Urothelium cell line (cell line): ENCODE measurements around the gene FLAD1.
"Not testable (repeated sequence)": the region's sequence is repeated elsewhere in the genome, so short reads cannot be mapped to it uniquely, and the experiment has no call there.

ENCODE experiments used
- DNase-seq: peaks from one replicate; pipeline ENCODE4 v3.0.0; 2011; ENCODE audit warnings: low spot score, mixed read lengths
- FAIRE-seq: peaks from 2 replicates; lab custom pipeline; 2011; peaks lifted over from hg19 to GRCh38; lab: Jason Lieb, UNC

The FLAD1 gene

DNA sequence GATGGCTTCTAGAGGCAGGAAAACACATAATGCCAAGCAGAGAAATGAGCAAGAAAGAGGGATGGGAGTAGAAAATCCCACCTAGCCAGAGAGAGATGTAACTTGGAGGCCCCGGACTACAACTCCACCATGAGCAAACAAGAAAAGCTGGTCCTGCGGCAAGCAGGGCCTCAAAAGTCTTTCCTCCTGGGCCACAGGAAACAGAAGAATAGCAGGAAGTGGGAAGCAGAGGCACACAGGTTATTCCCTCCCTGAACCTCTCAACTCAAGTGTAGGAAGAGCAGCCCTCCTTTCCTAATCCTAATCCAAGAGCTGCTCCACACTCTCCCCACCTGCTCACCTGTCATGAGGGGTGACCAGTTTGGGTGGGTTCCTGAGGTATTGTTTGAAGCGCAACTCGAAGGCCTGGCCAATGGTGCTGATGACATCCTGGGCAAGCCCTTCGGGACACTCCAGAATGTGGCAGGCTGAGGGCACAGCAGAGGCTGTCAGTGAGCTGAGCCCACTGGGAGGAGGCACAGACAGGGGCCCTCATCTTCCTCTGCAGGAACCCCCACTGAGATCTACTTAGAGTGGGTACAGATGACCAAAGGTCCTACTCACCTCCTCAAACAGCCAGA lies 15.7 kb upstream of the FLAD1 start:
- no peak for DNase-seq
- no peak for FAIRE-seq

DNA sequence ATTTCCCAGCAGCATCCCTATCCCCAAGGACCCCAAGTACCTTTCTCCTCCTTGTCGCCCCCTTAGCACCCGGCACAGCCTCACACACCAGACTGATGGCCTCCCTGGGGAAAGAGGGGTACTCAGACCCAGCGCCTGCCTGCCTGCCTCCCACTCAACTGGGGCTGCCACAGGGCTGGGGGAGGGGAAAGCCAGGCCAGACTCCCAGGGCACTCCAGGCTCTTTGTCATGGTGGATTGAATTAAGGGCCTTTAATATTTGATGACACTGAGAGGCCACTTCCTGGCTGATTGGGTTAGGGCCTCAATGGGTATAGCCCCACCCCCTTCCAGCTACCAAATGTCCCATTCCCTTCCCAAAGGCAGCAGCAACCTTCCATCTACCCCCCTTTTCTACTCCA lies 14.4 kb upstream of the FLAD1 start:
- no peak for DNase-seq
- no peak for FAIRE-seq

DNA sequence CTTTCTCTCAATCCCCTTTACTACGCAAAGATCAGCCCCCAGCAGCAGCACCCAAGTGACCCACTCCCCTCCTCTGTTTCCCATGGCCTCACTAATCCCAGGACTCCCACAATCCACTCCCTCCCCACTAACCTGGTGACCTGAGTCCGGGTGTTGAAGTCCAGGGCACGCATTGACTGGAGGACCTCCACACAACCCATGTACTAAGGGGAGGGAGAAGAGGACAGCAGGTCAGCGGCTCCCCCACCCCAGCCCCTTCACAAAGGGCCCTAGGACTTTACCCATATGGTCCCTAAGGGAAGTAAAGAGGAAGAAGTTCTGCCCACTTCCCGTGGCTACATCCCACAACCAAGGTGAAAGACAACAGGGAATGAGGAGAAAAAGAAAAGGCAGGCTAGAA lies 13.9 kb upstream of the FLAD1 start:
- FAIRE-seq (no peak), DNase-seq (no peak)

DNA sequence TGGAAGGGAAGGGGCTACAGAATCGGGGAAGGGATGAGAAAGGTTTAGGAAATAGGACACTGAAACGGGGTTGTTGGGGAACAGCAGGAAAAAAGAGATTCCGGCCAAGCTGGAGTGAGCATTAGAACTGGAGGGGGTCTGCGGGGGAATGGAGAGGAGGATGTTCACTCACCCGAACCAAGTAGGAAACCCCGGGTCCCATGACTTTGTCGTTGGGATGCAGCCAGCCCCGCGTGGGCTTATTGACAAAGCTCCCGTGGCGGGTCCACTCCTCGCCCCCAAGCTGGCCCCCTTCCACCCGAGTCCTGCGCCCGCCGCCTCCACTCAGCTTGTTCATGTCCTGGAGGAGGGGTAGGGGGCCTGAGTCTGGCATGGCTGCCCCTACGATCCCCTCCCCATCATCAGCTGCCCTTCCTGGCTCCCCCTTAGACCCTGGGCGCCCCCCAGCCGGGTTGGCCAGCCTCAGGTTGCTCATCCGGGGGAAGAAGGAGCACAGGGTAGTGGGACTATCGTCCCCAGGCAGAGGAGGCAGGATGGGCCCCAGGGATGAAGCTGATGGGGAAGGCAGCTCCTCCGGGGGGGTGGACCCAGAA lies 13.2 kb upstream of the FLAD1 start:
- DNase-seq (no peak), FAIRE-seq (no peak)

DNA sequence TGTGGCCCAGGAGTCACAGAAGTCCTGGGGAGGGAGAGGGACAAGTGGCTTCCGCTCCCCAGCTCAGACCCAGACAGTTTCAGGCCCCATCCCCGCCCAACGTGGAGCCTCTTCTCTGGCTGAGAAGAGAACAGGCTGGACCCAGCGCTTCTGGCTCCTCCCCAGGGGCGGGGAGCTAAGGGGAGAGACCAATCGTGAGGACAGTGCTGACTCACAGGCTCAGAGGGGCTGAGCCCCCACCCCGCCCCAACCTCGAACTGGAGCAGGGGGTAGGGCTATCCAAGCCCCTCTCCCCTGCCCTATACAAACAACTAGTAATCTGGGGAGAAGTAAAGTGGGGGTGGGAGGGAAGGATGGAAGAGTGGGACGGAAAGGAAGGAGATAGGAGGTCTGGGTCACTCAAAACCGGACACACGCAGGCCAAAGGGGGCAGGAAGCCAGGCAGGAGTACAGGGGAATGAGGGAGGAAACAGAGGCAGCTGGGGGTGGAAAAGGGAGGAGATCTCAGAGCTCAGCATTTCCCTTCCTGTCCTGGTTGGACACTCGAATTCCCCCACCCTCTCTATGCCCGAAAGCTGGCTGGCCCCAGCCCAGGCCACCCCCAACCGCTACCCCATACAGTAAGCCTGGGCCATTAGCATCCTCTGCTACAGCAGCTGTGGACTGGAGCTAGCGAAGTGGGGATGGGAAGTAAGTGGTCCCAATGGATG lies 12.4 kb upstream of the FLAD1 start, which contains the start of gene SHC1:
Gene SHC1 (minus strand): TSS at position 117 of the 710 bp plus-strand sequence. CDS start 221 bp downstream, outside the sequence.
- FAIRE-seq (no peak), DNase-seq (peak; percentile 93)

DNA sequence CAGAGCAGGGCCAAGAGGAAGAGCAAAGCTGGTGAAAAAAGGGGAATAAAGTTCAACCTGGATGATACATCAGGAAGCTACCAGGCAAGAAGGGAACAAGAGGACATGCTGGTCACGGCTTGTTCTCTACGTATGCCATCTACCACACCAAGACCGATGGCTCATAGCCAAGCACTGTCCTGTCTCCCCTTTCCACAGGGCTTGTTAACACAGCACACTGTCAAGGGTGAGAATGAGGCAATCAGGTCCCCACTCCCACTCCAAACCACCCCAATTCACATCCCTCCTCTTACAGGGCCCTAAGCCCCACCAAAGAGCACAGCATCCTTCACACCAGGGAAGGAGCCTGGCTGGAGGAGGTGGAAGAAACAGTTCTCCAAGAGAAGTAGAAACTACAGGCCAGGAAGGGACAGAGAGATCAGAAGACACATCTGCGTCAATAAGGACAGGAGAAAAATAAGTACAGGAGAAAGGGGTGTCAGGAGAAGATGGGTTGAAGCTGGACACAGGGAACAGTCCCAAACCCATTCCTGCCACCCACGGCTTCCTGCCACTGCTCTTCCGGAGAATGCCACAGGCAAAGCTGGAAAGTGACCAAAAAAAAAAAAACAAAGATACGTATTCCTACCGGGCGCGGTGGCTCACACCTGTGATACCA lies 11.7 kb upstream of the FLAD1 start:
- DNase-seq (no peak), FAIRE-seq (no peak)

DNA sequence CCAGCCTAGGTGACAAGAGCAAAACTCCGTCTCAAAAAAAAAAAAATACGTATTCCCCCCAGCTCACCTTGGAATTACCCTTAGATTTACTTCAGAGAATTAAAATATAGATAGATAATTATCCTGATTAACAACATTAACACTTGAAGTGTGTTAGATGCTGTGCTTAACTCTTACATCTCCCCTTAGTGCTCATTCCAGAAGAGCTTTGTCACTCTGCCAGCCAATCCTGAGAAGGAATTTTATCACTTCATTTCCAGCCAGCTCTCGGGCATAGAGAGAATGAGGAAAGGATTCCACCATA lies 11.0 kb upstream of the FLAD1 start:
- FAIRE-seq: no peak
- no peak for DNase-seq

DNA sequence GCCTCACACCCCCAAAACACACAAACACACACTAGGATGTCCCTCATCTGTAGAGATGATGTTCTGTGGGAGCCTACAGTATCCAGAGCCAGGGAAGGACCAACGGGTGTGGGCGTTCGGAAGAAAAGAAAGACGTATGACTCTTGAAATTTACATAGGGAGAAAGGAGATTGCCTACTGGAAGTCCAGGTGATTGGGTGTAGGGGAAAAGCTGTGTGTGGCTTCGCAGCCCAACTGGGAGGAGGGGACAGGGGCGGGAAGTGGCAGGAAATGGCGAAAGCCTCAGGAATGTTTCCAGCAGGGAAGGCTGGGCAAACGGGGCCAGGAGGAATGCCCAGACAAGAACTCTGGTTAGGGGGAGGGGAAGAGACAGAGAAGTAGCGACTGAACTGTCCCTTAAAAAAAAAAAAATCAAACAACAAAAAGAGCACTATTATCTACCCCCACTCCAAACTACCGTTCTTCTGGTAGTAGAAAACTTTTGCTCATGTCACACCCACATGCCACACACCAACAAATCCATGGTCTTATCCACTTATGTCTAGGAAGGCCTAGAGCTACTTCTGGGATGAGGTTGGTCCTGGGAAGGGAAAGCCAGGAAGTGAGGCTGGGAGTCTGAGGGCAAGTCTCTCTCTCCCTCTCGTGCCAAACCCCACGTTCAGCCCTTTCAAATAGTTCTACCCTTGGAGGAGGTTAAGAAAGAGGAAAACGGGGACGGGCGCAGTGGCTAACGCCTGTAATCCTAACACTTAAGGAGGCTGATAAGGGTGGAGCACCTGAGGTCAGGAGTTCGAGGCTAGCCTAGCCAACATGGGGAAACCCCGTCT lies 10.4 kb upstream of the FLAD1 start:
- FAIRE-seq (no peak), DNase-seq (peak; percentile 86)

DNA sequence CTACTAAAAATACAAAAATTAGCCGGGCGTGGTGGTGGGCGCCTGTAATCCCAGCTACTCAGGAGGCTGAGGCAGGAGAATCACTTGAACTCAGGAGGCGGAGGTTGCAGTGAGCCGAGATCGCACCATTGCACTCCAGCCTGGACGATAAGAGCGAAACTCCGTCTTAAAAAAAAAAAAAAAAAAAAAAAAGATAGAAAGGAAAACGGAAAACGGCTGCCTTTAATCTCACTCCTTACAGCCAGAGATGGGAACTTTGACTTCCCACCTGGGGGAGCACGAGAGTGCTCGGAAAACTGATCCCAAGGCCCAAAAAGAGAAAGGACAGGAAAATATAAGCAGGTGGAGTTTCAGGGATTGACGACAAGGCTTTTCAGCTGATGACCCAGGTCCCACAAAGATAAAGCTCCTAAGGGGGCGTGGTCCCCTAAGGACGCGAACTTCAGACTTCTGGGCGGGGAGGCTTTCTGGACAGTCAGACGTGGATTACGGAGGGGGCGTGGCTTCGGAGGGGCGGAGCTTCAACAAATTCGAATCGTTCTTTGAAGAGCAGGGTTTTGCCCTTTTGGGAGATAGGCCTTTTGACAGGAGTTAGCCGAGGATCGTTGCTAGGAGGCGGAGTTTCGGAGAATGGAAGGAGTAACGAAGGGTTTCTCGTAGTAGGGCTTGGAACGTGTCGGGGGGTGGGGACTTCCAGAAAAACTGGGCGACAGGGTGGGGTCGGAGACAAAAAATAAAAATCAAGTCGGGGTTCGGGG lies 9.6 kb upstream of the FLAD1 start:
- DNase-seq (peak; percentile 82), FAIRE-seq (no peak)

DNA sequence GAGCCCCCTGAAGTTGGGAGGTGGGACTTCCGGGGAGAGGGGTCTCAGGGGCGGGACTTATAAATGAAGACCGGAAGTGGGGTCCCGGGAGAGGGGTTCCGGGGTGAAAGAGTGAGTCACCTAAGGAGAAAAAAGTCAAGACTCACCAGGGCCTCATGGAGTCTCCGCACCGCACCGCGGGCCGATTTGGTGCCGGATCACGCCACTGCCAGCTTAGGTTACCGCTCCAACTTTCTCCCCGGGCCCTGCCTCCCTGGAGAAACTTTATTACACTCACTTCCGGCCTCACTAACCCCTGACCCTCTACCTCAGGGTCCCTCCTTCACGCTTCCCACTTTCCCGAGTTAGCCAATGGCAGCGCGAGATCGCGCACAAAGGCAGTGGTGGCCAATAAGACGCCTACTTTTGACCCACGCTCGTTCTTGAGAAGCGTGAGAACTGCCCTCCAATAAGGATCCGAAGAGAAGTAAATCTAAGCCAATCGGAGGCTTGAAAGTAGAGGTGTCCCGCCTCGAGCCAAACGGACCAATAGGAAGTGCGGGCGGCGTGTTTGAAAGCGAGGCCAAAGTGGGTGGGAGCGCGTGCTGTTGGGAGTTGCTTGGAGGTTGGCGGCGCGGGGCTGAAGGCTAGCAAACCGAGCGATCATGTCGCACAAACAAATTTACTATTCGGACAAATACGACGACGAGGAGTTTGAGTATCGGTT lies 8.9 kb upstream of the FLAD1 start, which contains the start of gene CKS1B:
Gene CKS1B (plus strand): TSS at position 580 of the 706 bp plus-strand sequence. CDS start 65 bp downstream, at position 645.
- DNase-seq: peak; percentile 93
- peak; percentile 30 for FAIRE-seq

DNA sequence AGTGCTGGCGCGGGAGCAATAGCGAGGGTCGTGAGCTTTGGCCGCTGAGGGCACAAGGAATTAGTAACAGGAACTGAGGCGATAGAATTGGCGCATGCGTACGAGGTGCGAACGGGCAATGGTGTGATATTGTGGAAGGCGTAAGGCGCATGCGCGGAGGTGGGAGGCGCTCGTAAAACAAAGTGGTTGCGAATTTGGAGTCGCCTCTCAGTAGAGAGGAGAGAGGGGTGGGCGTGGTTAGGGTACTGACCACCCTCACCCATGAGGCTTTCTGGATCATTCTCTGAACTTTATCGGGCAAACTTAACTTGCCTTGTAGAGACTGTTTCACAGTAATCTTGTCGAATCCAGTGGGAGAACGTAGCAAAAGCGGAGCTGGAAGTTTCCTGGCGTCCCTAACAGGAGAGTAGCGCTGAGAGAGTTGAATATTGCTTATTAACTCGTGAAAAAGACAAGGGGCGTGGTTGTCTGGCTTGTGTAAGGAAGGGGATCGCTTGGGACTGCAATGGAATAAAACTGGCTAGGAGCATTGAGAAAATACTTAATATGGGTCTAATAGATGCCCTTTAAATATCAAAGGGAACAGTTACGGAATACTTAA lies 8.2 kb upstream of the FLAD1 start:
- peak; percentile 89 for DNase-seq
- FAIRE-seq: no peak

DNA sequence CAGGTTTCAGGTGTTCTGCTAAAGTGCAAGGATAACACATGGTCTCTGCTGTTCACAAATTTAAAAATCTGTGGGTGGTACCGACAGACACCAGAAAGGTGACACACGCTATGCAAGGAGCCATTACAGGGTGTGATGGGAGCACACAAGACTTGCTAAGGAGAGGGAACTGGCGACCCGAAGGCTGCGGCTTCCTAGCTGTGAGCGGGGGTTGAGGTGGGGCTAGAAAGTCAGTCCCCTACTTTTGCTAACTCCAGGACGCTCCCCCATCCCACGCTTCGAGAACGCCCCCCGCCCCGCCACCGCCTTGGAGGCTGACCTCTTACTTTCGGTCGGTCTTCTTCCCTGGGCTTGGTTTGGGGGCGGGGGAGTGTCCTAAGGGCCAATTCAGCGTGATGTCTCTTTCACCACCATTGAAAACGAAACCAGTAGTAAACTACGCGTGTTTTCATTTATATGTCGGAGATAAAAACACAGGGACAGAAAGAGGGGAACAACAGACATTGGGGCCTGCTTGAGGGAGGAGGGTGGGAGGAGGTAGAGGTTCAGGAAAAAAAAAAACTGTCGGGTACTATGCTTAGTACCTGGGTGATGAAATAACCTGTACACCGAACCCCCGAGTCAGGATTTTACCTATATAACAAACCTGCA lies 7.6 kb upstream of the FLAD1 start:
- DNase-seq: no peak
- no peak for FAIRE-seq

DNA sequence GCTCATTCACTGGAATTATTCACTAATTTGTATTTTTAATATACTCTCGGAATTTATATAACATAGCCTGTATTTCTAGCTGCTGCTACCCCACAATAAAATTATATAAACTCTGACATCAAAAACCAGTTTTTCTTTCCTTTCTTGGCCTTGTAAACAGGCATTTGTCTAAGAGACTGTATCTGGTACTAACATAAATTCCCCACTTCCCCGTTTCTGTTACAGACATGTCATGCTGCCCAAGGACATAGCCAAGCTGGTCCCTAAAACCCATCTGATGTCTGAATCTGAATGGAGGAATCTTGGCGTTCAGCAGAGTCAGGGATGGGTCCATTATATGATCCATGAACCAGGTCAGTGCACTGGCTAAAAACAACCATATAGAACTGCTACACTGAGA lies 5.4 kb upstream of the FLAD1 start:
- FAIRE-seq, DNase-seq: not testable (repeated sequence)

DNA sequence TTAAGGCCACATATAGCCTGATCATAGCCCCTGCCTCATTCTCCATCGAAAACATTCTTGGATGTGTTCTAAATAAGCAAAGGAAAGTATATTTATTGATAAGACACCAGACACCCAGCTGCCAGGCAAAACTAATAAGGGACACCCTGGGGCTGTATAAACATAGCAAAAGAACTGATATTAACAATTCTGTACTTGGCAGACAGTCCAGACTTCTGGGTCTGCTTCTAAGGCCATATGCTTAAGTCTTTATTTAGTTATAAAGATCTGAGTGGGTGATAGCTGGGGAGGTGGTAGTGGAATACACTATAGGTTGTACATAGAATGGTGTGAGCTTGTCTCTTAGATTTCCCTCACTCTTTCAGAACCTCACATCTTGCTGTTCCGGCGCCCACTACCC lies 4.8 kb upstream of the FLAD1 start:
- DNase-seq: no peak
- no peak for FAIRE-seq

DNA sequence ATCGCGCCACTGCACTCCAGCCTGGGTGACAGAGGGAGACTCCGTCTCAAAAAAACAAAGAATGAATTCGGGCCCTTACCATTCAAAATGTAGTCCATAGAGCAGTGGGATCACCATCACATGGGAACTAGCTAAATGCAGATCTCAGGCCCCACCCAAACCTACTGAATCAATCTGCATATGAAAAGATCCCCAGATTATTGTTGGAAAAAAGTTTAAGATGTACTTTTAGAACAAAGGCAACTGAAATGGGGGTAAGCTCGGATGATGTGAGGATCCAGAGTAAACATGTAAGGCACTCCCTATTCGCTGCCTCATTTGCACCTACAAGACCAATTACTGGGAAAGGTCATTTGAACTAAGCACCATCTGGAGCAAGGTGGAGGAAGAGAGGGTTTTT lies 803 bp upstream of the FLAD1 start:
- DNase-seq (no peak), FAIRE-seq (no peak)

DNA sequence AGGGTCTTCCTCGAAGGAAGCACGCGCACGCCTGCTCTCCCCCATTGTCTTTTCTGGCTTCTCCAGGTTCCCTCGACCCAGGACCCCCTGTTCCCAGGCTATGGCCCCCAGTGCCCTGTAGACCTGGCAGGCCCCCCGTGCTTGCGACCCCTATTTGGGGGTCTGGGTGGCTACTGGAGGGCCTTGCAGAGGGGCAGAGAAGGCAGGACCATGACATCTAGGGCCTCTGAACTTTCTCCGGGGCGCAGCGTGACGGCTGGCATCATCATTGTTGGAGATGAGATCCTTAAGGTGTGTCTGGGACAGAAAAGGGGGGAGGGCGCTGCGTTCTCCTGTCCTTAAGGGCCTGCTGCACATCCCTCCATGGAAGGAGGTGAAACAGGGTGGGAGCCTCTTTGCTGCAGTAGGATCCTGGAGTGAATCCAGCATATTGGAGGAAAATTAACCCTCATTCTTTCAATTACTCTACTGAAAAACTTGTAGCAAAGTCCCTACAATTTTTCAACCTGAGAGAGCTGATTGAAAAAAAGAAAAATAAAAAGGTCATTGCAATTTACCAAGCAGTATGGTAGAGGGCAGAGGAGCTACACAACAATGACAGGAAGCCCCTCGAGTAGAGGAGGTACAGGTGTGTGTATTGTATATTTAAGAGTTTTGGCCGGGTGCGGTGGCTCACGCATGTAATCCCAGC lies 777 bp downstream of the FLAD1 start:
- FAIRE-seq (no peak), DNase-seq (no peak)

DNA sequence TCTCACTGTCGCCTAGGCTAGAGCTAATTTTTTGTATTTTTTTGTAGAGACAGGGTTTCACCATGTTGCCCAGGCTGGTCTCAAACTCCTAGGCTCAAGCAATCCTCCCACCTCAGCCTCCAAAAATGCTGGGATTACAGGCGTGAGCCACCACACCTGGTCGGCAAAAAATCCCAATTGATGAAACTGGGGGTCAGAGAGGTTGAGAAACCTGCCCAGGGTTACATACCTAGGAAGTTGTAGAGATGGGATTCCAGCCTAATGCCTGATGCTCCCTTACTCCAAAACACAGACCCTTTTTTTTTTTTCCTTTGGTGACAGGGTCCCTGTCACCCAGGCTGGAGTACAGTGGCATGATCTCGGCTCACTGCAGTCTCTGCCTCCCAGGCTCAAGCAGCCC lies 3.6 kb downstream of the FLAD1 start:
- not testable (repeated sequence) for DNase-seq, FAIRE-seq

DNA sequence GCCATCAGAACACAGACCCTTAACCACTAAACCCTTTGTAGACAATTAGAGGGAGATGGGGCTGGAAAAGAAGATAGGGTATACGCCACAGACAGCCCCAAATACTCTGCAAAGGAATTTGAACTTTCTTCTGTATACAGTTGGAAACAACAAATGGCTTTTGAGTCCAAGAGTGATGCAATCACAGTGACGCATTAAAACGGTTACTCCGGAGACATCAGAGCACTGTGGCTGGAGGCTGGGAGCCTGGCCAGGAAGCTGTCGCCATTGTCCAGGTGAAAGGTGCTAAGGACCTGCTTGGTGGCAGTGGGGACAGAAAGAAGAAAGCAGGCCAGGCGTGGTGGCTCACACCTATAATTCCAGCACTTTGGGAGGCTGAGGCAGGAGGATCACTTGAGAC lies 4.2 kb downstream of the FLAD1 start:
- FAIRE-seq (no peak), DNase-seq (no peak)
